ENCODE results near the gene CLNK.
"Not testable (repeated sequence)": the region's sequence is repeated elsewhere in the genome, so short reads cannot be mapped to it uniquely, and the experiment has no call there.

The CLNK gene

GRCh38 chr4:10623862-10624261 is 60.7 kb downstream of the CLNK start:
- no peak for DNase-seq
- intact Hi-C loops (cut with DNase I) = no loop called here

GRCh38 chr4:10623241-10623640 is 61.3 kb downstream of the CLNK start:
- intact Hi-C loops (cut with DNase I) = no loop called here

GRCh38 chr4:10622728-10623127 is 61.8 kb downstream of the CLNK start:
- DNase-seq = no peak
- intact Hi-C loops (cut with DNase I) = no loop called here

More at GRCh38 chr4:10623241-10623640, 61.3 kb downstream of the CLNK start:
- no peak for DNase-seq

- intact Hi-C loops (cut with DNase I) = no loop called here
- DNase-seq = no peak
Observed at GRCh38 chr4:10620935-10621488, 63.6 kb downstream of the CLNK start.

GRCh38 chr4:10619855-10620254 is 64.7 kb downstream of the CLNK start:
- intact Hi-C loops (cut with DNase I) = no loop called here
- no peak for DNase-seq

- DNase-seq = no peak
- intact Hi-C loops (cut with DNase I) = no loop called here
Observed at GRCh38 chr4:10619220-10619619, 65.3 kb downstream of the CLNK start.

- intact Hi-C loops (cut with DNase I); DNase-seq: not testable (repeated sequence)
Observed at GRCh38 chr4:10614926-10615325, 69.6 kb downstream of the CLNK start.

GRCh38 chr4:10613926-10614478 is 70.6 kb downstream of the CLNK start:
- DNase-seq = no peak
- intact Hi-C loops (cut with DNase I) = no loop called here

- DNase-seq = no peak
- intact Hi-C loops (cut with DNase I) = no loop called here
Observed at GRCh38 chr4:10612476-10612875, 72.1 kb downstream of the CLNK start.

GRCh38 chr4:10611673-10612072 is 72.9 kb downstream of the CLNK start:
- intact Hi-C loops (cut with DNase I) = no loop called here
- no peak for DNase-seq

GRCh38 chr4:10608501-10609219 is 75.9 kb downstream of the CLNK start:
- DNase-seq = no peak
- intact Hi-C loops (cut with DNase I) = no loop called here

GRCh38 chr4:10607206-10607605 is 77.4 kb downstream of the CLNK start:
- no peak for DNase-seq
- intact Hi-C loops (cut with DNase I) = no loop called here

- intact Hi-C loops (cut with DNase I) = no loop called here
- no peak for DNase-seq
Observed at GRCh38 chr4:10606483-10607155, 77.9 kb downstream of the CLNK start.

GRCh38 chr4:10605746-10606482 is 78.7 kb downstream of the CLNK start:
- DNase-seq = no peak
- intact Hi-C loops (cut with DNase I) = no loop called here

- intact Hi-C loops (cut with DNase I) = no loop called here
- DNase-seq = no peak
Observed at GRCh38 chr4:10605031-10605430, 79.5 kb downstream of the CLNK start.

- intact Hi-C loops (cut with DNase I) = no loop called here
- DNase-seq = no peak
Observed at GRCh38 chr4:10599574-10599973, 85.0 kb downstream of the CLNK start.

GRCh38 chr4:10598829-10599228 is 85.7 kb downstream of the CLNK start:
- no peak for DNase-seq
- intact Hi-C loops (cut with DNase I) = no loop called here

- no peak for DNase-seq
- intact Hi-C loops (cut with DNase I) = no loop called here
Observed at GRCh38 chr4:10596586-10597290, 87.8 kb downstream of the CLNK start.

- no peak for DNase-seq
- intact Hi-C loops (cut with DNase I) = no loop called here
Observed at GRCh38 chr4:10593130-10593529, 91.4 kb downstream of the CLNK start.

Measured in head of caudate nucleus (tissue), 42 donors.